ENCODE measurements around the gene YY1AP1.

GRCh38 chr1:155713075-155713474 is 24.5 kb upstream of the YY1AP1 start:
- TF ChIP-seq CTCF (IDR thresholded peaks at IDR 0.05; ENCODE audit: insufficient read depth, low read length) (no peak), POLR2AphosphoS5 (IDR thresholded peaks at IDR 0.05; ENCODE audit: low read depth) (no peak), REST (IDR thresholded peaks at IDR 0.05; ENCODE audit: insufficient replicate concordance, low read depth) (no peak), GABPA (IDR thresholded peaks at IDR 0.05; ENCODE audit: low read depth) (no peak)

Measured in HL-60 (cell line).